Daoy (cell line): ENCODE results near the gene ARFRP1. TPM values are rescaled to one million over a fixed set of nuclear protein-coding genes. Genes with fewer than 3 reads are reported as not detected.
A peak's percentile ranks its signal among the peaks of the same experiment; 100 is the strongest.

Source experiments
- DNase-seq: peaks from one replicate; pipeline ENCODE4 v3.0.0-alpha.2; 2015; ENCODE audit warnings: low read depth
- total RNA-seq: library from RNA; depleted of rRNA; stranded (reverse); fragments of >200 nt; shearing (Covaris generic); gene quantifications from 2 replicates; pipeline ENCODE4 v1.2.3, GENCODE V29; 2014

ARFRP1 gene
- total RNA-seq, 1 experiment from 2014 or later, result 25.1 TPM

DNA sequence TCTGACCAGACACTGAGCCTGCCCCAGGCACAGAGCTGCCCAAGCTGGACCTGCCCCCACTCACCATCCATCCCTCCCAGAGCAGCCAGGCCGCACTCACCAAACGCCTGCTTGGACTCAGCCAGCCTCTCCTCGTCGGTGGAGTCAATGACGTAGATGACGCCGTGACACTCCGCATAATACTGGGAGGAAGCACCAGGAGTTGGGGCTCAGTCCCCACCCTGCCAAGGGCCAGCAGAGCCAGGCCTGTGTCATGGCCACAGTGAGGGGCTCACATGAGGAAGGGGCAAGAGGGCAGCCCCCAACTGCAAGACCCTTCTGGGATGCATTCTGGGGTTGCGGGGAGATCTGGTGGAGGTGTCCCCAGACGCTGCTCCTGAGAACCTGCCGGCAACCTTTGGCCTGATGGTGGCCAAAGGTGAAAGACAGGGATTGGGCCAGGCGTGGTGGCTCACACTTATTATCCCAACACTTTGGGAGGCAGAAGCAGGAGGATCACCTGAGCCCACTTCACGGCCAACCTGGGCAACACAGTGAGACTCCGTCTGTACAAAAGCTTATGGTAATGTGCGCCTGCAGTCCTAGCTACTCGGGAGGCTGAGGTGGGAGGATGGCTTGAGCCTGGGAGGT is 5.6 kb downstream of the ARFRP1 start:
- DNase-seq, result no peak

DNA sequence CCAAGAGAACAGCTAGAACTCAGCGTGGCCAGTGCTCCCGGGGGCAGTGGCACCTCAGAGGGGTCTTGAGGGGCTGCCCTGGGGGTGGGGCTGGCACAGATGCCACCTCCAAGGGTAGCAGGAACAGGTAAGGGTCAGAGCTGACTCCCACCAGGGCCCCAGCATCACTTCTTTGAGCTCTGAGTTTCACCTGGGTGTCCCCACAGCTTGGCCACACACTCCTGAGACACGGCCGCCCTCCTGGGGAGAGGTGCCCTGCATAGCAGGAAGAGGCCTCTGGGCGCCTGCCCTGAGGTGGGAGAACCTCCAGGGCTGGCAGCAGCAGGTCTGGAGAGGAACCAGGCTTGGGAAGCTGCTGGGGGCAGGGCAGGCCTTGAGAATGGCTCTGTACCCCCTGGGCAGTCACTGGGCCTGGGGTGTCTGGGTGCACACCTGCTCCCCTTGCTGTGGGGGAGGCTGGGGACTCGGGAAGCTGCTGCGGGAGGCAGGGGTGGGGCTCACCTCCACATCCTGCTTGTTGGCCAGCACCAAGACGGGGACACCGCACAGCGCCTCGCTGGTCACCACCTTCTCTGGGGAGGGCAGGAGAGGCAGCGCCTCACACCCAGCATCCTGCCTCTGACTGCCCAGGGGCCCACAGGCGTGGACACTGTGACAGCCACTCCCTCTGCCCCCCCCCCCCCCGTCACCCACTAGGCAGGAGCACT is 6.3 kb downstream of the ARFRP1 start:
- DNase-seq, result no peak

DNA sequence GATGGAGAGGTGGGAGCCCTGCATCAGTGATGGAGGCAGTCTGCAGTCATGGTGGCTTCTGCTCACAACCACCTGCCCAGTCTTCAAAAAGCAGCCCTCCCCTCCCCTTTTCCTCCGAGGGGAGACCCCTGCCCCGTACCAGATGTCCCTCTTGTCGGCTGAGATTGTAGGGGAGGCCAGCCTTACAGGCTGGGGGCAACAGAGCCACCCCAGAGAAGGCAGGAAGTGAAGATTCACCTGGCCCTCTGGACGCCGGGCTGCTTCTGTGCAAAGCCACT is 6.8 kb downstream of the ARFRP1 start:
- no peak for DNase-seq

- DNase-seq, result no peak
Measured at GRCh38 chr20:63700199-63701050, 7.4 kb downstream of the ARFRP1 start.

- no peak for DNase-seq
Measured at GRCh38 chr20:63699466-63700198, 8.1 kb downstream of the ARFRP1 start.

DNA sequence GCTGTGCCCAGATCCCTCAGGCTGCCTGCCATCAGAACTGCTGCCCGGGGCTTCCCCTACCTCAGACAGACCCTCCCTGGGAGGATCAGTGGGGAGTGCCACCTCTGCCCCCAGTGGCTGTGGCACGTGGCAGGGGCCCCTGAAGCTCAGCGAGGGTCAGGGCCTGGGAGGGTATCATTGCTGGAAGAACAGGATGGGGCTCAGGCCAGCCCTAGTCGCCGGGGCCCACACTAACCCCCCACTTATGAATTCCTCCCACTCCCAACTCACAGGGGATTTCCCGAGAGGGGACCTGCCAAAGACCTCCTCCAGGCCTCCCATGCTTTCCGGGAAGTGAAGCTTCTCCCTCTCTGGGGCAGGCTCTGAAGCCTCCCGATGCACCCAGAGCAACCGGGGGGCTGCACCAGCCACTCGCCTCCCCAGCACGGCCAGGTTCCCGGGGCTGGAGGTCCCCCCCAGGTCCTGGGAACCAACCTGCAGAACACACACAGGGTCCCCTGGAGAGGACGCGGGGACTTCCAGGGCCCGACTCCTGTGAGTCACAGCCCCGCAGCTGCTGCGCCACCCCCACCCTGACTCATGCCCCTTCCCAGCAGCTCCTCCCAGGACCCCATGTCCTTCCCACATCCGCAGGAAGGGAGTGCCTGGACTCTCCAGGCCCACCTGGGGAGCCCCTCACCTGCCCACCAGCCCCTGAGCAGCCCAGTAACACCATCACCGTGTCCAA is 8.9 kb downstream of the ARFRP1 start:
- peak; percentile 98 for DNase-seq

GRCh38 chr20:63697868-63698545 is 9.8 kb downstream of the ARFRP1 start:
- DNase-seq, result peak; percentile 64

- peak; percentile 53 for DNase-seq
Measured at GRCh38 chr20:63697357-63697867, 10.4 kb downstream of the ARFRP1 start.

- no peak for DNase-seq
Measured at GRCh38 chr20:63696628-63697356, 11.0 kb downstream of the ARFRP1 start, which contains the start of gene TNFRSF6B. TSS of gene TNFRSF6B (plus strand) at chr20:63696652. CDS start at chr20:63696768, 116 bp downstream.

DNA sequence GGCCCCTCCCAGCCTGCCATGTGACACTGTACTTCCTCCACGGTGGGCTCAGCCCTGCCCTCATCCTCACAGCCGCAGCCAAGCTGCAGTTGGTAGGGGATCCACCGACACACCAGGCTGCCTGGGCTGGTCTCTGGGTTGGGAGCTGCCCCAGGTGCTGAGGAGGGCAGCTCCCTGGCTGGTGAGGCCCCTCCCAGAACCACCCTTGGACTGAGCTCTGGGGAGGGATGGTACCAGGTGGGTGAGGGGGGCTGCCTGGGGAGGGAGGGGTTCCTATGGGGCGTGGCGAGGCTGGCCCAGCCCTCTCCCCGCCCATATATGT is 11.5 kb downstream of the ARFRP1 start:
- DNase-seq, result peak; percentile 71

DNA sequence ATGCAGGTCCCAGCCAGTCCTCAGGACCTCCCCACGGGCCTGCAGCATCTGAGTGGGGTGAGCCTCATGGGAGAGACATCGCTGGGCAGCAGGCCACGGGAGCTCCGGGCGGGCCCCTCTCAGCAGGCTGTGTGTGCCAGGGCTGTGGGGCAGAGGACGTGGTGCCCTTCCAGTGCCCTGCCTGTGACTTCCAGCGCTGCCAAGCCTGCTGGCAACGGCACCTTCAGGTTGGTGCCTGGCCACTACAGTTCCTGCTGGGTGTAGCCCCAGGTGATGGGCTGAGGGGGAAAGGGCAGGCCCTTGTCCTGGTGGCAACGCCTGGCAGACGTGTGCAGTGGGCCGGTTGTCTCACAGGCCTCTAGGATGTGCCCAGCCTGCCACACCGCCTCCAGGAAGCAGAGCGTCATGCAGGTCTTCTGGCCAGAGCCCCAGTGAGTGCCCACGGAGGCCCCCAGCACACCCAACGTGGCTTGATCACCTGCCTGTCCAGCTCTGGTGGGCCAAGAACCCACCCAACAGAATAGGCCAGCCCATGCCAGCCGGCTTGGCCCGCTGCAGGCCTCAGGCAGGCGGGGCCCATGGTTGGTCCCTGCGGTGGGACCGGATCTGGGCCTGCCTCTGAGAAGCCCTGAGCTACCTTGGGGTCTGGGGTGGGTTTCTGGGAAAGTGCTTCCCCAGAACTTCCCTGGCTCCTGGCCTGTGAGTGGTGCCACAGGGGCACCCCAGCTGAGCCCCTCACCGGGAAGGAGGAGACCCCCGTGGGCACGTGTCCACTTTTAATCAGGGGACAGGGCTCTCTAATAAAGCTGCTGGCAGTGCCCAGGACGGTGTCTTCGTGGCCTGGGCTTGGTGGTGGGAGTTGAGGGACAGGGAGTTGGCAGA is 12.1 kb downstream of the ARFRP1 start:
- DNase-seq, result no peak

DNA sequence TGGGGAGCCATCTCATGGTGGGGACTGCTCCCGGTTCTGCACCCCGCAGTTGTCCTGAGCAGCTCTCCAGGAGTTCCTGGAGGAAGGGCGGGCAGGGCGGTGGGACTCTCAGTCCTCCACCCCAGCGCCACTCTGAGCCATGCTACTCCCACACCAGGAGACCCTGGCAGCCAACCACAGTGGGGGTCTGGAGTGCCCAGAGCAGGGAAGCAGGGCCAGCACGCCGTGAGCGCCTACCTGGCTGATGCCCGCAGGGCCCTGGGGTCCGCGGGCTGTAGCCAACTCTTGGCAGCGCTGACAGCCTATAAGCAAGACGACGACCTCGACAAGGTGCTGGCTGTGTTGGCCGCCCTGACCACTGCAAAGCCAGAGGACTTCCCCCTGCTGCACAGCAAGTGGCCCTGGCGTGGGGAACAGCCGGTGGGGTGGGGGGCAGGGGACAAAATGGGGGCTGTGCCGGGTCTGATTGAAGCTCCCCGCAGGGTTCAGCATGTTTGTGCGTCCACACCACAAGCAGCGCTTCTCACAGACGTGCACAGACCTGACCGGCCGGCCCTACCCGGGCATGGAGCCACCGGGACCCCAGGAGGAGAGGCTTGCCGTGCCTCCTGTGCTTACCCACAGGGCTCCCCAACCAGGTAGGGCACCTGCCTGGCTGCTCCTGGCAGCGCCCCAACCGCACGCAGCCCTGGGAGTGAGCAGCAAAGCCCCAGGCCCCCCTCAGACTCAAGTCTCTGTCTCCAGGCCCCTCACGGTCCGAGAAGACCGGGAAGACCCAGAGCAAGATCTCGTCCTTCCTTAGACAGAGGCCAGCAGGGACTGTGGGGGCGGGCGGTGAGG is 13.0 kb downstream of the ARFRP1 start:
- DNase-seq, result no peak

GRCh38 chr20:63693733-63694583 is 13.8 kb downstream of the ARFRP1 start:
- DNase-seq, result no peak

DNA sequence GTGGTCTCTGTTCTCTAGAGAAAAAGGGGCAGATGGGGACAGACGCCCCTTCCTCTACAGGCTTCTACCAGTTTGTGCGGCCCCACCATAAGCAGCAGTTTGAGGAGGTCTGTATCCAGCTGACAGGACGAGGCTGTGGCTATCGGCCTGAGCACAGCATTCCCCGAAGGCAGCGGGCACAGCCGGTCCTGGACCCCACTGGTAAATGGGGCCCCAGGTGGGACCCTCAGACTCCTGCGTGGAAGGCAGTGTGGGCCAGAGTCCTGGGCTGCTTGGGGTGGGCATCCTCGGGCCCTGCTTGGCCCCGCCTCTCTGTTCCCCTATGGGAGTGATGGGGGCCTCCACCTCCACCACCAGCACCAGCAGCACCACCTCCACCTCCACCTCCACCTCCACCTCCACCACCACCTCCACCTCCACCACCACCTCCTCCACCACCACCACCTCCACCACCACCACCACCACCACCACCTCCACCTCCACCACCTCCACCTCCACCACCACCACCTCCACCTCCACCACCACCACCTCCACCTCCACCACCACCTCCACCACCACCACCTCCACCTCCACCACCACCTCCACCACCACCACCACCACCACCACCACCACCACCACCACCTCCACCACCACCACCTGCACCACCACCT is 14.6 kb downstream of the ARFRP1 start:
- no peak for DNase-seq

DNA sequence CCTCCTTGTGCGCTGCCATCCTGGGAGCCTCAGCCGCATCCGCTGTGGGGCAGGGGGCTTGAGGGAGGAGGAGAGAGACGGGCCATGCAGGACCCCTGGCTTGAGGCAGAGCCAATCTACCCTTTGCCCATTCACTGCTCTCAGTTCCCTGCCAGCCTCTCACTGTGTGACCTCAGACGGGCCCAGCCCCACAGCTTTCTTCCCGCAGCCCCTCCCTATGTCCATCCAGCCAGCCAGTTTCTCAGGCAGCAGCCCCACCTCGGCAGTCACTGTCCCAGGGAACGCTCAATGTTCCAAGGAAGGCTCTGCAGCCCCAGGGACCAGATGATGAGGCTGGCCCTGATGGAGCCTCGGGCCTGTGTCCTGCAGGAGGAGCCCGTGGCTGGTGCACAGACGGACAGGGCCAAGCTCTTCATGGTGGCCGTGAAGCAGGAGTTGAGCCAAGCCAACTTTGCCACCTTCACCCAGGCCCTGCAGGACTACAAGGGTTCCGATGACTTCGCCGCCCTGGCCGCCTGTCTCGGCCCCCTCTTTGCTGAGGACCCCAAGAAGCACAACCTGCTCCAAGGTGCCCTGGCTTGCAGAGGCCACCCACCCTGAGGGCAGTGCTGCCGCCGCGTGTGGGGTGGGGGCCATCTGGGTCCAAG is 15.2 kb downstream of the ARFRP1 start:
- no peak for DNase-seq
